HG03558 (cell line): ENCODE measurements around the gene CLEC18B.
"Not testable (repeated sequence)": the region's sequence is repeated elsewhere in the genome, so short reads cannot be mapped to it uniquely, and the experiment has no call there.

Source experiments
- ATAC-seq: cut with Tn5 transposase; IDR thresholded peaks from one replicate; pipeline ENCODE4 v1.9.1; 2021; ENCODE audit warnings: moderate number of reproducible peaks; ENCODE audit not compliant: unreplicated experiment; ENCODE audit errors: extremely low read depth

Gene CLEC18B

GRCh38 chr16:74447578-74447977 is 26.3 kb upstream of the CLEC18B start:
- no peak for ATAC-seq

- no peak for ATAC-seq
These were observed 25.6 kb upstream of the CLEC18B start for GRCh38 chr16:74446866-74447265.

GRCh38 chr16:74443624-74444346 is 22.5 kb upstream of the CLEC18B start:
- ATAC-seq = not testable (repeated sequence)

- no peak for ATAC-seq
These were observed 18.4 kb upstream of the CLEC18B start for GRCh38 chr16:74439685-74440084.

GRCh38 chr16:74438492-74438979 is 17.3 kb upstream of the CLEC18B start:
- no peak for ATAC-seq

- ATAC-seq = no peak
These were observed 10.2 kb upstream of the CLEC18B start for GRCh38 chr16:74431516-74431915.

- ATAC-seq = not testable (repeated sequence)
These were observed 8.9 kb upstream of the CLEC18B start for GRCh38 chr16:74430036-74430712.

- ATAC-seq = not testable (repeated sequence)
These were observed 7.2 kb upstream of the CLEC18B start for GRCh38 chr16:74428493-74428892.

GRCh38 chr16:74425751-74426150 is 4.5 kb upstream of the CLEC18B start:
- not testable (repeated sequence) for ATAC-seq

GRCh38 chr16:74423721-74424120 is 2.4 kb upstream of the CLEC18B start:
- ATAC-seq = not testable (repeated sequence)

GRCh38 chr16:74422086-74422485 is 808 bp upstream of the CLEC18B start:
- ATAC-seq = not testable (repeated sequence)

GRCh38 chr16:74421482-74421785 is 156 bp upstream of the CLEC18B start:
- not testable (repeated sequence) for ATAC-seq

- ATAC-seq = not testable (repeated sequence)
These were observed 1.5 kb downstream of the CLEC18B start for GRCh38 chr16:74419811-74420210.

- ATAC-seq = not testable (repeated sequence)
These were observed 3.4 kb downstream of the CLEC18B start for GRCh38 chr16:74417897-74418296.

- not testable (repeated sequence) for ATAC-seq
These were observed 7.4 kb downstream of the CLEC18B start for GRCh38 chr16:74413920-74414319.

- not testable (repeated sequence) for ATAC-seq
These were observed 7.8 kb downstream of the CLEC18B start for GRCh38 chr16:74413485-74413884.

GRCh38 chr16:74412775-74413390 is 8.4 kb downstream of the CLEC18B start:
- not testable (repeated sequence) for ATAC-seq

- not testable (repeated sequence) for ATAC-seq
These were observed 9.0 kb downstream of the CLEC18B start for GRCh38 chr16:74412138-74412774.

- ATAC-seq = not testable (repeated sequence)
These were observed 10.3 kb downstream of the CLEC18B start for GRCh38 chr16:74410981-74411380.

GRCh38 chr16:74410057-74410957 is 11.0 kb downstream of the CLEC18B start:
- not testable (repeated sequence) for ATAC-seq
